Upper lobe of left lung (tissue), 6 donors: Measurements from ENCODE around the gene DGLUCY. TPM values are rescaled to one million over a fixed set of nuclear protein-coding genes. Genes with fewer than 3 reads are reported as not detected.

ENCODE experiments used
- ATAC-seq, 2 donors: fragments of 200-7000 bp; cut with Tn5 transposase; one replicate each; pipeline ENCODE4 v1.9.1; 2022; ENCODE audit warnings: mild to moderate bottlenecking in 2 of 2, moderate library complexity in 2 of 2; ENCODE audit not compliant: low FRiP score in 2 of 2
- DNase-seq, 2 donors: peaks; one replicate each; pipeline ENCODE4 v3.0.0-alpha.2; 2019 to 2020
- H3K27ac ChIP-seq, 4 donors: fragments of 200-600 bp; sonication (generic); one replicate each; pipeline ENCODE4 v1.5.1; 2016 to 2019
- H3K27me3 ChIP-seq, 4 donors: fragments of 200-600 bp; sonication (generic); one replicate each; pipeline ENCODE4 v1.5.1; 2017 to 2019
- H3K36me3 ChIP-seq, 4 donors: fragments of 200-600 bp; sonication (generic); one replicate each; pipeline ENCODE4 v1.5.1; 2016 to 2019
- H3K4me1 ChIP-seq, 4 donors: fragments of 200-600 bp; sonication (generic); one replicate each; pipeline ENCODE4 v1.5.1; 2018 to 2019
- H3K4me3 ChIP-seq, 4 donors: fragments of 200-600 bp; sonication (generic); one replicate each; pipeline ENCODE4 v1.5.1; 2017 to 2019; ENCODE audit warnings: mild to moderate bottlenecking in 2 of 4, moderate library complexity in 1 of 4
- H3K9me3 ChIP-seq, 4 donors: fragments of 200-600 bp; sonication (generic); one replicate each; pipeline ENCODE4 v1.5.1; 2018 to 2019
- CTCF ChIP-seq, 6 experiments: fragments of 450-650 bp in 4 of 6; fragments of 200-600 bp in 2 of 6; sonication (generic) in 2 of 6; IDR thresholded peaks; one replicate each; pipeline ENCODE4 v1.5.1; 2016 to 2019; ENCODE audit warnings: antibody characterized with exemption in 6 of 6
- EP300 ChIP-seq, 4 donors: sonication (generic); formaldehyde crosslinking; IDR thresholded peaks; one replicate each; pipeline ENCODE4 v1.5.1; 2017; ENCODE audit warnings: antibody characterized with exemption in 4 of 4, control low read depth in 2 of 4
- POLR2A ChIP-seq, 4 donors: fragments of 450-650 bp; IDR thresholded peaks; one replicate each; pipeline ENCODE4 v1.5.1; 2016 to 2017; ENCODE audit warnings: antibody characterized with exemption in 4 of 4, mild to moderate bottlenecking in 2 of 4
- POLR2AphosphoS5 ChIP-seq, 2 donors: sonication (generic); formaldehyde crosslinking; IDR thresholded peaks; one replicate each; pipeline ENCODE4 v1.5.1; 2017; ENCODE audit warnings: antibody characterized with exemption in 2 of 2
- WGBS, 2 donors: methylation state at CpG; one replicate each; pipeline ENCODE4 v1.1.5; 2017 to 2018; 5-methylcytosine and 5-hydroxymethylcytosine counted together
- total RNA-seq, 6 donors: library from RNA; depleted of rRNA in 4 of 6; stranded (reverse); fragments of >200 nt in 4 of 6; gene quantifications; one replicate each; pipeline versions ENCODE4 v1.1.0 to v1.2.1, GENCODE V29; 2016 to 2021
- donor health status: DM: no; HTN: no; CAD: no; lungs with moderate emphysema.
- donor health status: DM: no; HTN: yes; CAD: no; lungs with severe emphysema.

DGLUCY gene
- total RNA-seq, 6 donors from 2014 or later: 54.7 to 141 (median 80.3) TPM

GRCh38 chr14:91228112-91229004 is 114.5 kb downstream of the DGLUCY start:
- ATAC-seq: no peak
- WGBS, 2 donors: 81 to 86% methylated on average over 10 to 14 of the region's 14 CpGs
- Histone ChIP-seq H3K27ac (peak overlapping the region in 1 of 4 donors; percentile 35), H3K4me3 (no peak overlapping the region), H3K4me1 (peaks cover 32 to 74% (median 58%) of the 10 kb centered on the region in 4 donors), H3K36me3 (peaks cover 0 to 18% (median 5%) of the 10 kb centered on the region in 4 donors), H3K9me3 (peaks cover 0 to 5% (median 0%) of the 10 kb centered on the region in 4 donors), H3K27me3 (no peaks in the 10 kb centered on the region)
- TF ChIP-seq POLR2A (IDR thresholded peaks at IDR 0.05): no peak
- no peak for TF ChIP-seq POLR2AphosphoS5 (IDR thresholded peaks at IDR 0.05)
- TF ChIP-seq CTCF (IDR thresholded peaks at IDR 0.05): no peak
- TF ChIP-seq EP300 (IDR thresholded peaks at IDR 0.05): no peak
- no peak for DNase-seq

GRCh38 chr14:91229005-91229382 is 115.1 kb downstream of the DGLUCY start:
- no peak for DNase-seq
- WGBS, 2 donors: 67 to 89% methylated on average over 1 of the region's 1 CpG
- no peak for ATAC-seq
- Histone ChIP-seq H3K36me3 (peaks cover 0 to 18% (median 5%) of the 10 kb centered on the region in 4 donors), H3K4me3 (no peak overlapping the region), H3K27ac (no peak overlapping the region), H3K27me3 (no peaks in the 10 kb centered on the region), H3K4me1 (peaks cover 28 to 74% (median 52%) of the 10 kb centered on the region in 4 donors), H3K9me3 (peaks cover 0 to 5% (median 0%) of the 10 kb centered on the region in 4 donors)
- TF ChIP-seq EP300 (IDR thresholded peaks at IDR 0.05): no peak
- no peak for TF ChIP-seq POLR2A (IDR thresholded peaks at IDR 0.05)
- TF ChIP-seq POLR2AphosphoS5 (IDR thresholded peaks at IDR 0.05): no peak
- no peak for TF ChIP-seq CTCF (IDR thresholded peaks at IDR 0.05)

GRCh38 chr14:91229743-91230200 is 115.9 kb downstream of the DGLUCY start:
- Histone ChIP-seq H3K9me3 (peaks cover 0 to 5% (median 0%) of the 10 kb centered on the region in 4 donors), H3K4me1 (peaks cover 28 to 70% (median 47%) of the 10 kb centered on the region in 4 donors), H3K4me3 (no peak overlapping the region), H3K36me3 (peaks cover 0 to 21% (median 3%) of the 10 kb centered on the region in 4 donors), H3K27me3 (no peaks in the 10 kb centered on the region), H3K27ac (peak overlapping the region in 2 of 4 donors; percentile 41 to 46)
- no peak for TF ChIP-seq EP300 (IDR thresholded peaks at IDR 0.05)
- TF ChIP-seq CTCF (IDR thresholded peaks at IDR 0.05): no peak
- peak in 1 of 4 donors; percentile 18 for TF ChIP-seq POLR2A (IDR thresholded peaks at IDR 0.05)
- peak in 1 of 2 donors; percentile 59 for TF ChIP-seq POLR2AphosphoS5 (IDR thresholded peaks at IDR 0.05)
- WGBS, 2 donors: 49 to 69% methylated on average over 6 of the region's 6 CpGs
- DNase-seq (no peak), ATAC-seq (peak in 1 of 2 donors; percentile 29)

- no peaks in the 10 kb centered on the region for H3K27me3 ChIP-seq
- H3K36me3 ChIP-seq: peaks cover 0 to 16% (median 0%) of the 10 kb centered on the region in 4 donors
- H3K27ac ChIP-seq: peak overlapping the region in 3 of 4 donors; percentile 46 to 69 (median 68)
- 82 to 98% methylated on average over 4 of the region's 4 CpGs for WGBS, 2 donors
- no peak for DNase-seq
- no peak overlapping the region for H3K4me3 ChIP-seq
- TF ChIP-seq EP300 (IDR thresholded peaks at IDR 0.05): no peak
- no peak for TF ChIP-seq POLR2A (IDR thresholded peaks at IDR 0.05)
- peaks cover 0 to 5% (median 0%) of the 10 kb centered on the region in 4 donors for H3K9me3 ChIP-seq
- no peak for ATAC-seq
- H3K4me1 ChIP-seq: peaks cover 28 to 62% (median 42%) of the 10 kb centered on the region in 4 donors
These were observed 116.6 kb downstream of the DGLUCY start for GRCh38 chr14:91230397-91231035.

GRCh38 chr14:91231446-91231845 is 117.6 kb downstream of the DGLUCY start:
- H3K4me3 ChIP-seq: no peak overlapping the region
- H3K4me1 ChIP-seq: peaks cover 28 to 60% (median 42%) of the 10 kb centered on the region in 4 donors
- 43 to 57% methylated on average over 3 of the region's 3 CpGs for WGBS, 2 donors

More at GRCh38 chr14:91231446-91231845, 117.6 kb downstream of the DGLUCY start:
- Histone ChIP-seq H3K27me3 (no peaks in the 10 kb centered on the region), H3K27ac (peak overlapping the region; percentile 49 to 75 (median 68)), H3K9me3 (peaks cover 0 to 5% (median 0%) of the 10 kb centered on the region in 4 donors), H3K36me3 (peaks cover 0 to 16% (median 0%) of the 10 kb centered on the region in 4 donors)
- ATAC-seq (no peak), DNase-seq (no peak)
- TF ChIP-seq EP300 (IDR thresholded peaks at IDR 0.05): no peak
- peak in 1 of 2 donors; percentile 34 for TF ChIP-seq POLR2AphosphoS5 (IDR thresholded peaks at IDR 0.05)
- no peak for TF ChIP-seq CTCF (IDR thresholded peaks at IDR 0.05)
